Stimulated activated naive CD4-positive, alpha-beta T cell (primary cell): Measurements from ENCODE around the gene IQSEC3.

Source experiments
- DNase-seq, 6 experiments: peaks; one replicate each; lab custom pipeline; 2025; lab: John Stamatoyannopoulos, UW

Gene IQSEC3

GRCh38 chr12:163406-163986 lies 96.9 kb downstream of the IQSEC3 start:
- DNase-seq: no peak

GRCh38 chr12:164207-164606 lies 97.6 kb downstream of the IQSEC3 start:
- DNase-seq: no peak

- DNase-seq: no peak
These were observed 99.3 kb downstream of the IQSEC3 start for GRCh38 chr12:165862-166368.

- no peak for DNase-seq
These were observed 100.0 kb downstream of the IQSEC3 start for GRCh38 chr12:166425-167075.

GRCh38 chr12:167959-168600 lies 101.5 kb downstream of the IQSEC3 start:
- no peak for DNase-seq

- no peak for DNase-seq
These were observed 102.4 kb downstream of the IQSEC3 start for GRCh38 chr12:168763-169525.

GRCh38 chr12:169528-170370 lies 103.2 kb downstream of the IQSEC3 start:
- no peak for DNase-seq

- no peak for DNase-seq
These were observed 104.0 kb downstream of the IQSEC3 start for GRCh38 chr12:170371-171225.

- no peak for DNase-seq
These were observed 104.7 kb downstream of the IQSEC3 start for GRCh38 chr12:171276-171675.

GRCh38 chr12:171743-172676 lies 105.4 kb downstream of the IQSEC3 start:
- DNase-seq: no peak

GRCh38 chr12:172732-173161 lies 106.2 kb downstream of the IQSEC3 start:
- no peak for DNase-seq

- no peak for DNase-seq
These were observed 107.6 kb downstream of the IQSEC3 start for GRCh38 chr12:174124-174523.

GRCh38 chr12:174596-174995 lies 108.0 kb downstream of the IQSEC3 start:
- DNase-seq: no peak

- no peak for DNase-seq
These were observed 108.7 kb downstream of the IQSEC3 start for GRCh38 chr12:175250-175649.

GRCh38 chr12:175759-176158 lies 109.2 kb downstream of the IQSEC3 start:
- DNase-seq: no peak

- DNase-seq: no peak
These were observed 110.0 kb downstream of the IQSEC3 start for GRCh38 chr12:176321-177181.

- DNase-seq: no peak
These were observed 110.9 kb downstream of the IQSEC3 start for GRCh38 chr12:177336-177979.
